ENCODE data around the gene NDFIP2. TPM values are rescaled to one million over a fixed set of nuclear protein-coding genes. Genes with fewer than 3 reads are reported as not detected.

The NDFIP2 gene
- total and polyA plus RNA-seq, 2 experiments from 2014 or later, result 28.3 to 28.7 TPM

DNA sequence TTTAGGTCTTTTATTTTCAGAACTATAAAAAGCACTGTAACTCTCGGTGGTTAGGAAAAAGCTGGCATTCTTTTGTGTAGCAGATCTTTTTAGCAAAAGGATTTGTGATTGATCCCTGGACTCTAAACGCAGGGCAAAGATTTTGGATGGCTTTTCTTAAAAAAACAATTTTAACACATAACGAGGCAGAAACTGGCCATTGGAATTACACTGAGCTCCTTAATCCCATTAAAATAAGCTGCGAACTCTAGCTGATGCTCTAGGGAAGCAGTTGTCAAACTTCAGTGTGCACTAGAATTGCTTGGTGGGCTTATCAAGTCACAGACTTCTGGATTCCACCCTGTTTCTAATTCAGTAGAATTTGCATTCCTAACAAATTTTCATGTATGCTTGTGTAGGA, 33.8 kb upstream of the NDFIP2 start:
- no peak overlapping the region for H3K4me2 ChIP-seq
- no peaks in the 10 kb centered on the region for H4K20me1 ChIP-seq (replicated peaks; ENCODE audit: insufficient read depth)
- H2AFZ ChIP-seq, result no peak overlapping the region
- H3K4me3 Mint-ChIP-seq, result no peak overlapping the region
- DNase-seq (ENCODE audit: low spot score) (no peak), ATAC-seq (no peak)
- H3K36me3 Mint-ChIP-seq (ENCODE audit: low read depth), result no peaks in the 10 kb centered on the region
- no peaks in the 10 kb centered on the region for H3K27me3 ChIP-seq (ENCODE audit: insufficient read depth)
- H3F3A ChIP-seq (replicated peaks; ENCODE audit: low read depth), result no peaks in the 10 kb centered on the region
- no peaks in the 10 kb centered on the region for H3K9me3 Mint-ChIP-seq
- H3K9me2 ChIP-seq (ENCODE audit: insufficient read depth), result no peaks in the 10 kb centered on the region
- peaks cover 9% of the 10 kb centered on the region for H3K27me3 Mint-ChIP-seq (ENCODE audit: insufficient read depth, low read depth, poor library complexity)
- no peaks in the 10 kb centered on the region for H3K79me2 ChIP-seq (replicated peaks; ENCODE audit: insufficient read depth)
- no peak overlapping the region for H3K4me3 ChIP-seq
- H3K27ac ChIP-seq (ENCODE audit: low read depth), result no peak overlapping the region
- TF ChIP-seq CREB1 (CRISPR knock-in tag; IDR thresholded peaks at IDR 0.05; ENCODE audit: low read depth) (no peak), JUNB (IDR thresholded peaks at IDR 0.05; ENCODE audit: unreplicated experiment) (no peak), EZH2phosphoT487 (IDR thresholded peaks at IDR 0.05; ENCODE audit: unreplicated experiment) (no peak), ZNF114 (CRISPR knock-in tag; IDR thresholded peaks at IDR 0.05) (no peak), POLR2AphosphoS5 (IDR thresholded peaks at IDR 0.05; ENCODE audit: low read depth) (no peak), EZH2 (IDR thresholded peaks at IDR 0.05; ENCODE audit: low read depth, unreplicated experiment) (no peak)
- TF ChIP-seq, protein P1, sequence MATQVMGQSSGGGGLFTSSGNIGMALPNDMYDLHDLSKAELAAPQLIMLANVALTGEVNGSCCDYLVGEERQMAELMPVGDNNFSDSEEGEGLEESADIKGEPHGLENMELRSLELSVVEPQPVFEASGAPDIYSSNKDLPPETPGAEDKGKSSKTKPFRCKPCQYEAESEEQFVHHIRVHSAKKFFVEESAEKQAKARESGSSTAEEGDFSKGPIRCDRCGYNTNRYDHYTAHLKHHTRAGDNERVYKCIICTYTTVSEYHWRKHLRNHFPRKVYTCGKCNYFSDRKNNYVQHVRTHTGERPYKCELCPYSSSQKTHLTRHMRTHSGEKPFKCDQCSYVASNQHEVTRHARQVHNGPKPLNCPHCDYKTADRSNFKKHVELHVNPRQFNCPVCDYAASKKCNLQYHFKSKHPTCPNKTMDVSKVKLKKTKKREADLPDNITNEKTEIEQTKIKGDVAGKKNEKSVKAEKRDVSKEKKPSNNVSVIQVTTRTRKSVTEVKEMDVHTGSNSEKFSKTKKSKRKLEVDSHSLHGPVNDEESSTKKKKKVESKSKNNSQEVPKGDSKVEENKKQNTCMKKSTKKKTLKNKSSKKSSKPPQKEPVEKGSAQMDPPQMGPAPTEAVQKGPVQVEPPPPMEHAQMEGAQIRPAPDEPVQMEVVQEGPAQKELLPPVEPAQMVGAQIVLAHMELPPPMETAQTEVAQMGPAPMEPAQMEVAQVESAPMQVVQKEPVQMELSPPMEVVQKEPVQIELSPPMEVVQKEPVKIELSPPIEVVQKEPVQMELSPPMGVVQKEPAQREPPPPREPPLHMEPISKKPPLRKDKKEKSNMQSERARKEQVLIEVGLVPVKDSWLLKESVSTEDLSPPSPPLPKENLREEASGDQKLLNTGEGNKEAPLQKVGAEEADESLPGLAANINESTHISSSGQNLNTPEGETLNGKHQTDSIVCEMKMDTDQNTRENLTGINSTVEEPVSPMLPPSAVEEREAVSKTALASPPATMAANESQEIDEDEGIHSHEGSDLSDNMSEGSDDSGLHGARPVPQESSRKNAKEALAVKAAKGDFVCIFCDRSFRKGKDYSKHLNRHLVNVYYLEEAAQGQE (IDR thresholded peaks at IDR 0.05; ENCODE audit: unreplicated experiment), result no peak
- TF ChIP-seq, protein P2, sequence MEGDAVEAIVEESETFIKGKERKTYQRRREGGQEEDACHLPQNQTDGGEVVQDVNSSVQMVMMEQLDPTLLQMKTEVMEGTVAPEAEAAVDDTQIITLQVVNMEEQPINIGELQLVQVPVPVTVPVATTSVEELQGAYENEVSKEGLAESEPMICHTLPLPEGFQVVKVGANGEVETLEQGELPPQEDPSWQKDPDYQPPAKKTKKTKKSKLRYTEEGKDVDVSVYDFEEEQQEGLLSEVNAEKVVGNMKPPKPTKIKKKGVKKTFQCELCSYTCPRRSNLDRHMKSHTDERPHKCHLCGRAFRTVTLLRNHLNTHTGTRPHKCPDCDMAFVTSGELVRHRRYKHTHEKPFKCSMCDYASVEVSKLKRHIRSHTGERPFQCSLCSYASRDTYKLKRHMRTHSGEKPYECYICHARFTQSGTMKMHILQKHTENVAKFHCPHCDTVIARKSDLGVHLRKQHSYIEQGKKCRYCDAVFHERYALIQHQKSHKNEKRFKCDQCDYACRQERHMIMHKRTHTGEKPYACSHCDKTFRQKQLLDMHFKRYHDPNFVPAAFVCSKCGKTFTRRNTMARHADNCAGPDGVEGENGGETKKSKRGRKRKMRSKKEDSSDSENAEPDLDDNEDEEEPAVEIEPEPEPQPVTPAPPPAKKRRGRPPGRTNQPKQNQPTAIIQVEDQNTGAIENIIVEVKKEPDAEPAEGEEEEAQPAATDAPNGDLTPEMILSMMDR (conservative IDR thresholded peaks at IDR 0.05; ENCODE audit: low read depth in 2 of 2), result no peak
- TF ChIP-seq, protein P3, sequence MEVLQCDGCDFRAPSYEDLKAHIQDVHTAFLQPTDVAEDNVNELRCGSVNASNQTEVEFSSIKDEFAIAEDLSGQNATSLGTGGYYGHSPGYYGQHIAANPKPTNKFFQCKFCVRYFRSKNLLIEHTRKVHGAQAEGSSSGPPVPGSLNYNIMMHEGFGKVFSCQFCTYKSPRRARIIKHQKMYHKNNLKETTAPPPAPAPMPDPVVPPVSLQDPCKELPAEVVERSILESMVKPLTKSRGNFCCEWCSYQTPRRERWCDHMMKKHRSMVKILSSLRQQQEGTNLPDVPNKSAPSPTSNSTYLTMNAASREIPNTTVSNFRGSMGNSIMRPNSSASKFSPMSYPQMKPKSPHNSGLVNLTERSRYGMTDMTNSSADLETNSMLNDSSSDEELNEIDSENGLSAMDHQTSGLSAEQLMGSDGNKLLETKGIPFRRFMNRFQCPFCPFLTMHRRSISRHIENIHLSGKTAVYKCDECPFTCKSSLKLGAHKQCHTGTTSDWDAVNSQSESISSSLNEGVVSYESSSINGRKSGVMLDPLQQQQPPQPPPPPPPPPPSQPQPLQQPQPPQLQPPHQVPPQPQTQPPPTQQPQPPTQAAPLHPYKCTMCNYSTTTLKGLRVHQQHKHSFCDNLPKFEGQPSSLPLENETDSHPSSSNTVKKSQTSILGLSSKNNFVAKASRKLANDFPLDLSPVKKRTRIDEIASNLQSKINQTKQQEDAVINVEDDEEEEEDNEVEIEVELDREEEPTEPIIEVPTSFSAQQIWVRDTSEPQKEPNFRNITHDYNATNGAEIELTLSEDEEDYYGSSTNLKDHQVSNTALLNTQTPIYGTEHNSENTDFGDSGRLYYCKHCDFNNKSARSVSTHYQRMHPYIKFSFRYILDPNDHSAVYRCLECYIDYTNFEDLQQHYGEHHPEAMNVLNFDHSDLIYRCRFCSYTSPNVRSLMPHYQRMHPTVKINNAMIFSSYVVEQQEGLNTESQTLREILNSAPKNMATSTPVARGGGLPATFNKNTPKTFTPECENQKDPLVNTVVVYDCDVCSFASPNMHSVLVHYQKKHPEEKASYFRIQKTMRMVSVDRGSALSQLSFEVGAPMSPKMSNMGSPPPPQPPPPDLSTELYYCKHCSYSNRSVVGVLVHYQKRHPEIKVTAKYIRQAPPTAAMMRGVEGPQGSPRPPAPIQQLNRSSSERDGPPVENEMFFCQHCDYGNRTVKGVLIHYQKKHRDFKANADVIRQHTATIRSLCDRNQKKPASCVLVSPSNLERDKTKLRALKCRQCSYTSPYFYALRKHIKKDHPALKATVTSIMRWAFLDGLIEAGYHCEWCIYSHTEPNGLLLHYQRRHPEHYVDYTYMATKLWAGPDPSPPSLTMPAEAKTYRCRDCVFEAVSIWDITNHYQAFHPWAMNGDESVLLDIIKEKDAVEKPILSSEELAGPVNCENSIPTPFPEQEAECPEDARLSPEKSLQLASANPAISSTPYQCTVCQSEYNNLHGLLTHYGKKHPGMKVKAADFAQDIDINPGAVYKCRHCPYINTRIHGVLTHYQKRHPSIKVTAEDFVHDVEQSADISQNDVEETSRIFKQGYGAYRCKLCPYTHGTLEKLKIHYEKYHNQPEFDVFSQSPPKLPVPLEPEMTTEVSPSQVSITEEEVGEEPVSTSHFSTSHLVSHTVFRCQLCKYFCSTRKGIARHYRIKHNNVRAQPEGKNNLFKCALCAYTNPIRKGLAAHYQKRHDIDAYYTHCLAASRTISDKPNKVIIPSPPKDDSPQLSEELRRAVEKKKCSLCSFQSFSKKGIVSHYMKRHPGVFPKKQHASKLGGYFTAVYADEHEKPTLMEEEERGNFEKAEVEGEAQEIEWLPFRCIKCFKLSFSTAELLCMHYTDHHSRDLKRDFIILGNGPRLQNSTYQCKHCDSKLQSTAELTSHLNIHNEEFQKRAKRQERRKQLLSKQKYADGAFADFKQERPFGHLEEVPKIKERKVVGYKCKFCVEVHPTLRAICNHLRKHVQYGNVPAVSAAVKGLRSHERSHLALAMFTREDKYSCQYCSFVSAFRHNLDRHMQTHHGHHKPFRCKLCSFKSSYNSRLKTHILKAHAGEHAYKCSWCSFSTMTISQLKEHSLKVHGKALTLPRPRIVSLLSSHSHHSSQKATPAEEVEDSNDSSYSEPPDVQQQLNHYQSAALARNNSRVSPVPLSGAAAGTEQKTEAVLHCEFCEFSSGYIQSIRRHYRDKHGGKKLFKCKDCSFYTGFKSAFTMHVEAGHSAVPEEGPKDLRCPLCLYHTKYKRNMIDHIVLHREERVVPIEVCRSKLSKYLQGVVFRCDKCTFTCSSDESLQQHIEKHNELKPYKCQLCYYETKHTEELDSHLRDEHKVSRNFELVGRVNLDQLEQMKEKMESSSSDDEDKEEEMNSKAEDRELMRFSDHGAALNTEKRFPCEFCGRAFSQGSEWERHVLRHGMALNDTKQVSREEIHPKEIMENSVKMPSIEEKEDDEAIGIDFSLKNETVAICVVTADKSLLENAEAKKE (CRISPR knock-in tag; IDR thresholded peaks at IDR 0.05), result no peak
- H3K27ac Mint-ChIP-seq, result no peak overlapping the region
- H3K4me1 ChIP-seq (ENCODE audit: insufficient read depth), result peaks cover 5% of the 10 kb centered on the region; the same call in 1 of the 2 replicates
- no peaks in the 10 kb centered on the region for H3K36me3 ChIP-seq (ENCODE audit: insufficient read depth)
- H3K4me1 Mint-ChIP-seq, result peaks cover 26% of the 10 kb centered on the region

Measured in GM23338 (cell line).